PC-3 (cell line): ENCODE results near the gene RGS13.

Experiments used
- EZH2 ChIP-seq: fragments of 300-600 bp; sonication (generic); IDR thresholded peaks from one replicate; pipeline ENCODE4 v1.6.1; 2017; ENCODE audit warnings: antibody characterized with exemption, mild to moderate bottlenecking, low read length; ENCODE audit not compliant: unreplicated experiment
- EZH2phosphoT487 ChIP-seq: fragments of 300-600 bp; sonication (generic); IDR thresholded peaks from 2 replicates; pipeline ENCODE4 v1.6.1; 2018; ENCODE audit warnings: mild to moderate bottlenecking, antibody characterized with exemption, low read length, borderline replicate concordance
- TF ChIP-seq, protein P1 (sequence below): fragments of 300-600 bp; sonication (generic); conservative IDR thresholded peaks from 2 replicates; pipeline ENCODE4 v1.5.1; 2017; ENCODE audit warnings: antibody characterized with exemption, low read depth, mild to moderate bottlenecking, low read length

DNA sequence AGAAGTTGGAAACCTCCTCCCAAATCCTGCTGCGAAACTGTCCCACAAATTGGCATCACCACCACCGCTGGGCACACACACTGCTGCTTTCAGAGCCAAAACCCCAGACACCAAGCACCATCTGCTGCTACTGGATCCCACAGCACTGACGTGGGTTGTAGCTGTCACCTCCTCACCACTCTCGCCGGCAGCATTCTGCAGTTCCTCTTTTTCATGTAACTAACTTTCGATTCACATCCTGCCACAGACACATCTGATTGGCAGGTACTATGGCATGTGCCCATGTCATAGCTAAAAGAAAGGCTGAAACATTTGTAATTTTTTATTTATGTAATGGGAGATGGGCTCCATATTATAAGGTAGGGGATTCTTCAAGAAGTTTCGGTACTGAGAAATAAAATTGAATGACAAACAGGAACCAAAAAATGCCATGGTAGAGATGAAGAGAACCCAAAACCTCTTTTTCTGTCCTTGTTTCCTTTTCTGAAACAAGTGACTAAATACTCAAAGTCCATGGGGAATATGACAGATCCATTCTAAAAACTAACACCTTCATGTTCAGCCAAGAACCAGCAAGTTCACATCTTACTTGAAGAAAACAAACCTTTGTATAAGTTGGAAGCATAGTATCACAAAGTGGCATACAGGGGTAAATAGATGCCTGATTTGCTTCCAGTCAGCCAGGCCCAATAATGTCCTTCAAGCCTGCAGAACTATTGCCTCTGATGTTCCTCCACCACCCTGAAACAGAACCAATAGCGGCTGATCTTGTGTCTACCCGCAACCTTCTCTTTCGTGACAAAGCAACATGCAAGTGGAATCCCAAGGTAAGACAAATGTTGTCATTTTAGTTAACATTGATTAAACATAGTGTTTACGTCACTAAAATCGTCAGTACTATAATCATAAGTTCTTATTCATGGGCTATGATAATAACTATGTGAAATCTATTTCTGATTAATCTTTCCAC lies 26.6 kb upstream of the RGS13 start:
- TF ChIP-seq, protein P1, sequence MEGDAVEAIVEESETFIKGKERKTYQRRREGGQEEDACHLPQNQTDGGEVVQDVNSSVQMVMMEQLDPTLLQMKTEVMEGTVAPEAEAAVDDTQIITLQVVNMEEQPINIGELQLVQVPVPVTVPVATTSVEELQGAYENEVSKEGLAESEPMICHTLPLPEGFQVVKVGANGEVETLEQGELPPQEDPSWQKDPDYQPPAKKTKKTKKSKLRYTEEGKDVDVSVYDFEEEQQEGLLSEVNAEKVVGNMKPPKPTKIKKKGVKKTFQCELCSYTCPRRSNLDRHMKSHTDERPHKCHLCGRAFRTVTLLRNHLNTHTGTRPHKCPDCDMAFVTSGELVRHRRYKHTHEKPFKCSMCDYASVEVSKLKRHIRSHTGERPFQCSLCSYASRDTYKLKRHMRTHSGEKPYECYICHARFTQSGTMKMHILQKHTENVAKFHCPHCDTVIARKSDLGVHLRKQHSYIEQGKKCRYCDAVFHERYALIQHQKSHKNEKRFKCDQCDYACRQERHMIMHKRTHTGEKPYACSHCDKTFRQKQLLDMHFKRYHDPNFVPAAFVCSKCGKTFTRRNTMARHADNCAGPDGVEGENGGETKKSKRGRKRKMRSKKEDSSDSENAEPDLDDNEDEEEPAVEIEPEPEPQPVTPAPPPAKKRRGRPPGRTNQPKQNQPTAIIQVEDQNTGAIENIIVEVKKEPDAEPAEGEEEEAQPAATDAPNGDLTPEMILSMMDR, result no peak
- no peak for TF ChIP-seq EZH2phosphoT487
- TF ChIP-seq EZH2, result no peak
